ENCODE data around the gene UBE3C. TPM values are rescaled to one million over a fixed set of nuclear protein-coding genes. Genes with fewer than 3 reads are reported as not detected.

The UBE3C gene
- total and polyA plus RNA-seq, 2 donors (not counting 3 experiments of a cell fraction or from before 2014, with no cell fraction given) = 45.1 to 77.3 TPM

- H3K4me1 ChIP-seq (ENCODE audit: control insufficient read depth, extremely low read depth, insufficient read depth, low read length) = no peaks in the 10 kb centered on the region
- no peaks in the 10 kb centered on the region for H3K79me2 ChIP-seq (ENCODE audit: control insufficient read depth, insufficient read depth, low read length)
- ChIA-PET POLR2A (no interaction called here), CTCF (no interaction called here)
- H4K20me1 ChIP-seq (replicated peaks; ENCODE audit: control insufficient read depth, extremely low read depth, insufficient read depth, low read length) = no peaks in the 10 kb centered on the region
- H3K9me3 ChIP-seq (replicated peaks; ENCODE audit: control insufficient read depth, insufficient read depth, low read length) = no peaks in the 10 kb centered on the region
- no TSS peak for BruUV-seq (replicated peaks)
- H3K27me3 ChIP-seq (ENCODE audit: control insufficient read depth in 2 of 2, insufficient read depth in 2 of 2, low read length in 2 of 2) = no peaks in the 10 kb centered on the region
- no peak overlapping the region for H3K9ac ChIP-seq (replicated peaks; ENCODE audit: extremely low read depth, insufficient read depth, low read length)
- DNase-seq (ENCODE audit: low read depth, low spot score) (no peak), FAIRE-seq (no peak)
- H3K36me3 ChIP-seq (ENCODE audit: control insufficient read depth in 2 of 2, extremely low read depth in 1 of 2, insufficient read depth in 2 of 2, low read length in 2 of 2) = no peaks in the 10 kb centered on the region
- H3K9me1 ChIP-seq (replicated peaks; ENCODE audit: control insufficient read depth, extremely low read depth, insufficient read depth, low read length) = no peaks in the 10 kb centered on the region
- no peak overlapping the region for H2AFZ ChIP-seq (ENCODE audit: low read depth, low read length)
- no peak overlapping the region for H3K4me2 ChIP-seq (ENCODE audit: insufficient read depth, low read length)
- no peak overlapping the region for H3K4me3 ChIP-seq (replicated peaks in 1 of 3; ENCODE audit: insufficient read depth in 1 of 3, low read depth in 1 of 3, low read length in 3 of 3)
- TF ChIP-seq GATA2 (IDR thresholded peaks at IDR 0.05; ENCODE audit: insufficient read depth, insufficient read length, low read depth, low read length) = no peak
- no peak for TF ChIP-seq CTCF (IDR thresholded peaks at IDR 0.05; ENCODE audit: extremely low read depth in 1 of 2, insufficient read depth in 1 of 2, low read depth in 1 of 2, low read length in 2 of 2)
- no peak for TF ChIP-seq JUN (IDR thresholded peaks at IDR 0.05; ENCODE audit: borderline replicate concordance, insufficient read depth, insufficient read length, low read depth)
- TF ChIP-seq FOS (IDR thresholded peaks at IDR 0.05; ENCODE audit: borderline replicate concordance, insufficient read depth, low read length) = no peak
- TF ChIP-seq POLR2A (IDR thresholded peaks at IDR 0.05; ENCODE audit: low read depth, low read length) = no peak
- TF ChIP-seq EZH2 (IDR thresholded peaks at IDR 0.05; ENCODE audit: borderline replicate concordance, low read depth, low read length, severe bottlenecking) = no peak
- no peak overlapping the region for H3K27ac ChIP-seq (ENCODE audit: insufficient read depth, low read depth, low read length)
- dilution Hi-C loops (cut with MboI; ENCODE audit: extremely low pct_ligation_motif_present, low sequenced_read_pairs) (no loop called here), intact Hi-C loops (cut with micrococcal nuclease) (no loop called here)
Measured at GRCh38 chr7:157295338-157295737, 156.6 kb downstream of the UBE3C start.

- Histone ChIP-seq H3K27ac (ENCODE audit: insufficient read depth, low read depth, low read length) (no peak overlapping the region), H3K27me3 (ENCODE audit: control insufficient read depth in 2 of 2, insufficient read depth in 2 of 2, low read length in 2 of 2) (no peaks in the 10 kb centered on the region), H3K36me3 (ENCODE audit: control insufficient read depth in 2 of 2, extremely low read depth in 1 of 2, insufficient read depth in 2 of 2, low read length in 2 of 2) (no peaks in the 10 kb centered on the region), H3K4me2 (ENCODE audit: insufficient read depth, low read length) (no peak overlapping the region), H3K79me2 (ENCODE audit: control insufficient read depth, insufficient read depth, low read length) (no peaks in the 10 kb centered on the region), H2AFZ (ENCODE audit: low read depth, low read length) (no peak overlapping the region), H3K9me3 (replicated peaks; ENCODE audit: control insufficient read depth, insufficient read depth, low read length) (no peaks in the 10 kb centered on the region), H4K20me1 (replicated peaks; ENCODE audit: control insufficient read depth, extremely low read depth, insufficient read depth, low read length) (no peaks in the 10 kb centered on the region), H3K9me1 (replicated peaks; ENCODE audit: control insufficient read depth, extremely low read depth, insufficient read depth, low read length) (no peaks in the 10 kb centered on the region), H3K9ac (replicated peaks; ENCODE audit: extremely low read depth, insufficient read depth, low read length) (no peak overlapping the region), H3K4me3 (replicated peaks in 1 of 3; ENCODE audit: insufficient read depth in 1 of 3, low read depth in 1 of 3, low read length in 3 of 3) (no peak overlapping the region), H3K4me1 (ENCODE audit: control insufficient read depth, extremely low read depth, insufficient read depth, low read length) (peaks cover under 1% of the 10 kb centered on the region)
- intact Hi-C loops (cut with micrococcal nuclease) (no loop called here), dilution Hi-C loops (cut with MboI; ENCODE audit: extremely low pct_ligation_motif_present, low sequenced_read_pairs) (no loop called here)
- DNase-seq (ENCODE audit: low read depth, low spot score) = no peak
- BruUV-seq (replicated peaks) = no TSS peak
- CTCF ChIA-PET = no interaction called here
- POLR2A ChIA-PET = no interaction called here
- TF ChIP-seq EZH2 (IDR thresholded peaks at IDR 0.05; ENCODE audit: borderline replicate concordance, low read depth, low read length, severe bottlenecking) (no peak), JUN (IDR thresholded peaks at IDR 0.05; ENCODE audit: borderline replicate concordance, insufficient read depth, insufficient read length, low read depth) (no peak), FOS (IDR thresholded peaks at IDR 0.05; ENCODE audit: borderline replicate concordance, insufficient read depth, low read length) (no peak), MYC (IDR thresholded peaks at IDR 0.05; ENCODE audit: low read depth, low read length) (no peak), MAX (IDR thresholded peaks at IDR 0.05; ENCODE audit: insufficient read depth, insufficient read length) (no peak), GATA2 (IDR thresholded peaks at IDR 0.05; ENCODE audit: insufficient read depth, insufficient read length, low read depth, low read length) (no peak), CTCF (IDR thresholded peaks at IDR 0.05; ENCODE audit: extremely low read depth in 1 of 2, insufficient read depth in 1 of 2, low read depth in 1 of 2, low read length in 2 of 2) (no peak), POLR2A (IDR thresholded peaks at IDR 0.05; ENCODE audit: low read depth, low read length) (no peak), POLR2AphosphoS5 (IDR thresholded peaks at IDR 0.05; ENCODE audit: insufficient read depth, low read depth, low read length) (no peak)
- FAIRE-seq = no peak
Measured at GRCh38 chr7:157297185-157297584, 158.5 kb downstream of the UBE3C start.

Data from endothelial cell of umbilical vein (primary cell).